K562 (cell line): Measurements from ENCODE around the gene MYH9. TPM values are rescaled to one million over a fixed set of nuclear protein-coding genes. Genes with fewer than 3 reads are reported as not detected.

Experiments
- ATAC-seq: fragments of 200-7000 bp; cut with Tn5 transposase; 3 replicates; pipeline ENCODE4 v1.9.1; 2020; ENCODE audit warnings: moderate library complexity
- BruUV-seq: library from RNA; stranded (reverse); fragments of 400-500 nt; replicated peaks from 2 replicates; lab custom pipeline; 2021; lab: Mats Ljungman, UMichigan
- CTCF ChIA-PET: fragments of 300-600 bp; formaldehyde crosslinking; extraction: SDS; loops from one replicate; lab custom pipeline; 2021; ENCODE audit warnings: low intra/inter-chr PET ratio; lab: Yijun Ruan, JAX
- POLR2A ChIA-PET: fragments of 300-600, 350-650 bp; sonication (Branson Sonifier 250); formaldehyde crosslinking; extraction: SDS; loops from one replicate; lab custom pipeline; 2021; ENCODE audit warnings: antibody characterized with exemption, inconsistent platforms; lab: Yijun Ruan, JAX
- DNase-seq, 4 experiments: peaks; one replicate each; pipeline versions ENCODE4 v3.0.0 to v3.0.0-alpha.2; 2011 to 2018; ENCODE audit warnings: low spot score in 3 of 4, mixed read lengths in 3 of 4; ENCODE audit errors: extremely low read depth in 1 of 4
- FAIRE-seq: peaks from 2 replicates; lab custom pipeline; 2011; peaks lifted over from hg19 to GRCh38; lab: Jason Lieb, UNC
- H2AFZ ChIP-seq: 2 replicates; pipeline ENCODE4 v1.6.0; 2011; ENCODE audit warnings: low read depth, low read length, control low read depth, inconsistent platforms
- H3K27ac ChIP-seq: fragments of 200-600 bp; 3 replicates; pipeline ENCODE4 v1.8.0; 2011; ENCODE audit warnings: low read depth, mild to moderate bottlenecking, control low read depth, inconsistent platforms, low read length, moderate library complexity, mixed read lengths; ENCODE audit errors: extremely low read depth
- H3K27me3 ChIP-seq, 2 experiments: fragments of 300-600 bp in 1 of 2; 2 replicates in 1 of 2; 3 replicates in 1 of 2; pipeline versions ENCODE4 v1.6.0 to v1.8.0; 2011; ENCODE audit warnings: inconsistent platforms in 2 of 2, low read length in 2 of 2, mild to moderate bottlenecking in 1 of 2, mixed read lengths in 1 of 2, moderate library complexity in 1 of 2; ENCODE audit not compliant: control insufficient read depth in 2 of 2, insufficient read depth in 2 of 2
- H3K36me3 ChIP-seq: fragments of 300-600 bp; 3 replicates; pipeline ENCODE4 v1.8.0; 2011; ENCODE audit warnings: mild to moderate bottlenecking, low read length, inconsistent platforms; ENCODE audit not compliant: control insufficient read depth, insufficient read depth
- H3K4me1 ChIP-seq, 2 experiments: fragments of 200-600 bp in 1 of 2; replicated peaks in 1 of 2; 2 replicates in 1 of 2; 3 replicates in 1 of 2; pipeline versions ENCODE4 v1.5.1 to v1.8.0; 2011; ENCODE audit warnings: inconsistent platforms in 2 of 2, low read length in 2 of 2, mild to moderate bottlenecking in 1 of 2, mixed read lengths in 1 of 2, moderate library complexity in 1 of 2; ENCODE audit not compliant: control insufficient read depth in 2 of 2, insufficient read depth in 2 of 2
- H3K4me2 ChIP-seq: 2 replicates; pipeline ENCODE4 v1.6.1; 2011; ENCODE audit warnings: low read length, control low read depth, inconsistent platforms, mixed read lengths; ENCODE audit not compliant: insufficient read depth
- H3K4me3 ChIP-seq: fragments of 200-600 bp; sonication (generic), shearing (Covaris generic); 2 replicates; pipeline ENCODE4 v1.5.1; 2016; ENCODE audit warnings: control low read depth, inconsistent platforms
- H3K79me2 ChIP-seq: fragments of 200-600 bp; 3 replicates; pipeline ENCODE4 v1.8.0; 2011; ENCODE audit warnings: low read length, inconsistent platforms; ENCODE audit not compliant: control insufficient read depth, insufficient read depth
- H3K9ac ChIP-seq, 2 experiments: 2 replicates each; pipeline versions ENCODE4 v1.6.0 to v1.6.1; 2011; ENCODE audit warnings: low read depth in 2 of 2, low read length in 2 of 2, control low read depth in 1 of 2, inconsistent platforms in 1 of 2, mild to moderate bottlenecking in 1 of 2, mixed read lengths in 1 of 2; ENCODE audit not compliant: insufficient read depth in 1 of 2
- H3K9me1 ChIP-seq: one replicate; pipeline ENCODE4 v1.6.0; 2011; ENCODE audit warnings: inconsistent platforms, mild to moderate bottlenecking, low read length, moderate library complexity; ENCODE audit not compliant: control insufficient read depth, insufficient read depth
- H3K9me3 ChIP-seq: replicated peaks from 2 replicates; pipeline ENCODE4 v1.5.1; 2011; ENCODE audit warnings: low read depth, low read length, inconsistent platforms; ENCODE audit not compliant: control insufficient read depth, insufficient read depth
- H4K20me1 ChIP-seq: replicated peaks from 2 replicates; pipeline ENCODE4 v1.6.1; 2011; ENCODE audit warnings: low read length, inconsistent platforms, mixed read lengths; ENCODE audit not compliant: control insufficient read depth, insufficient read depth
- ADNP ChIP-seq: fragments of 200-800 bp; sonication (Bioruptor generic); IDR thresholded peaks from 2 replicates; pipeline ENCODE4 v1.6.1; 2016; ENCODE audit warnings: missing genetic modification characterization, missing compliant biosample characterization
- ARHGAP35 ChIP-seq: fragments of 450-650 bp; IDR thresholded peaks from 2 replicates; pipeline ENCODE4 v1.6.1; 2018; ENCODE audit not compliant: partially characterized antibody
- CAMTA2 ChIP-seq: fragments of 250-450 bp; sonication (Bioruptor Pico); conservative IDR thresholded peaks from 2 replicates; pipeline ENCODE4 v1.5.1; 2022
- CBX2 ChIP-seq: fragments of 200-600 bp; sonication (generic); IDR thresholded peaks from one replicate; pipeline ENCODE4 v1.6.1; 2012; ENCODE audit warnings: mild to moderate bottlenecking, low read length, inconsistent platforms; ENCODE audit not compliant: insufficient read depth, poor library complexity, severe bottlenecking
- KLF10 ChIP-seq: fragments of 250-450 bp; sonication (Bioruptor Pico); IDR thresholded peaks from 2 replicates; pipeline ENCODE4 v1.6.1; 2021; ENCODE audit warnings: matching md5 sums
- MTF1 ChIP-seq: fragments of 250-450 bp; sonication (Bioruptor Pico); IDR thresholded peaks from 2 replicates; pipeline ENCODE4 v1.9.0; 2021; ENCODE audit warnings: moderate library complexity, mild to moderate bottlenecking, inconsistent platforms, borderline replicate concordance
- MYNN ChIP-seq, 2 experiments: sonication (generic); formaldehyde crosslinking in 1 of 2; IDR thresholded peaks; 2 replicates each; pipeline versions ENCODE4 v1.5.0 to v1.6.1; 2016 to 2020; ENCODE audit warnings: antibody characterized with exemption in 1 of 2, missing genetic modification reagents in 1 of 2
- NFE2L1 ChIP-seq: fragments of 450-650 bp; IDR thresholded peaks from 2 replicates; pipeline ENCODE4 v1.6.1; 2016; ENCODE audit warnings: missing genetic modification characterization, low read depth, mild to moderate bottlenecking, missing compliant biosample characterization, moderate library complexity, borderline replicate concordance
- NONO ChIP-seq, 2 experiments: fragments of 200-400 bp in 1 of 2; fragments of 450-650 bp in 1 of 2; formaldehyde crosslinking in 1 of 2; IDR thresholded peaks; 2 replicates each; pipeline ENCODE4 v1.6.1; 2017; ENCODE audit warnings: low read depth in 2 of 2, mild to moderate bottlenecking in 2 of 2, moderate library complexity in 2 of 2, low read length in 1 of 2
- POLR2G ChIP-seq: fragments of 200-400 bp; formaldehyde crosslinking; IDR thresholded peaks from 2 replicates; pipeline ENCODE4 v1.6.1; 2017; ENCODE audit warnings: low read depth, mild to moderate bottlenecking, antibody characterized with exemption, low read length, moderate library complexity
- SRSF9 ChIP-seq: fragments of 200-400 bp; formaldehyde crosslinking; IDR thresholded peaks from 2 replicates; pipeline ENCODE4 v1.6.1; 2017; ENCODE audit warnings: low read depth, low read length, borderline replicate concordance
- XRCC3 ChIP-seq: fragments of 450-650 bp; IDR thresholded peaks from 2 replicates; pipeline ENCODE4 v1.6.1; 2017; ENCODE audit warnings: mild to moderate bottlenecking, moderate library complexity
- ZNF232 ChIP-seq: sonication (generic); formaldehyde crosslinking; IDR thresholded peaks from 2 replicates; pipeline ENCODE4 v1.8.0; 2022; ENCODE audit warnings: mild to moderate bottlenecking, missing genetic modification reagents
- ZNF384 ChIP-seq: IDR thresholded peaks from 2 replicates; pipeline ENCODE4 v1.6.1; 2012; ENCODE audit warnings: low read depth, low read length, improper control_type of control experiment
- WGBS: fragments of 100-300 bp; shearing (Covaris generic); methylation state at CpG from one replicate; pipeline ENCODE4 v1.1.6; 2016; ENCODE audit warnings: low coverage, mixed read lengths; ENCODE audit not compliant: insufficient coverage; ENCODE audit errors: missing lambda C conversion rate; 5-methylcytosine and 5-hydroxymethylcytosine counted together
- in situ Hi-C: fragments of 300-500 bp; cut with MboI; formaldehyde crosslinking; loops from 4 replicates; pipeline ENCODE4 v1.15.0; 2018; ENCODE audit warnings: inconsistent platforms, mixed read lengths
- intact Hi-C: fragments of 100-400 bp; cut with micrococcal nuclease; formaldehyde crosslinking; loops from 2 replicates; pipeline ENCODE4 v1.14.2; 2022
- polyA plus RNA-seq, 8 experiments: library from polyadenylated mRNA; depleted of rRNA in 4 of 8; stranded (reverse) in 5 of 8; unstranded in 3 of 8; fragments of >200 nt; fragmentation: Nextera tagmentation in 2 of 8; fragmentation: Illumina TruSeq in 1 of 8; extraction: Ambion mirVana in 2 of 8; extraction: Trizol in 1 of 8; gene quantifications; 2 replicates each; pipeline versions ENCODE4 v1.2.1 to v1.2.3, GENCODE V29; 2011 to 2014; ENCODE audit warnings: inconsistent platforms in 1 of 8, missing spikeins in 1 of 8
- total RNA-seq, 7 experiments: library from RNA; depleted of rRNA in 6 of 7; stranded (reverse); fragments of >200 nt in 6 of 7; fragmentation: Illumina TruSeq in 2 of 7; extraction: Trizol in 2 of 7; gene quantifications; 2 replicates each; pipeline versions ENCODE4 v1.2.1 to v1.2.3, GENCODE V29; 2011 to 2021; ENCODE audit warnings: low replicate concordance in 1 of 7
- TF ChIP-seq, protein P1 (sequence below): sonication (generic); formaldehyde crosslinking; IDR thresholded peaks from 2 replicates; pipeline ENCODE4 v1.8.1; 2023; ENCODE audit warnings: mild to moderate bottlenecking, missing genetic modification reagents
- TF ChIP-seq, protein P2 (sequence below), 2 experiments: fragments of 450-650 bp; IDR thresholded peaks; 2 replicates each; pipeline ENCODE4 v1.6.1; 2016
- TF ChIP-seq, protein P3 (sequence below): sonication (generic); formaldehyde crosslinking; IDR thresholded peaks from 2 replicates; pipeline ENCODE4 v1.5.0; 2020; ENCODE audit warnings: missing genetic modification reagents

Gene MYH9
- total and polyA plus RNA-seq, 9 of the 15 experiments (the other 6 are each of a cell fraction or from before 2014, with no cell fraction given), result 0.71 to 111 (median 24.6) TPM

DNA sequence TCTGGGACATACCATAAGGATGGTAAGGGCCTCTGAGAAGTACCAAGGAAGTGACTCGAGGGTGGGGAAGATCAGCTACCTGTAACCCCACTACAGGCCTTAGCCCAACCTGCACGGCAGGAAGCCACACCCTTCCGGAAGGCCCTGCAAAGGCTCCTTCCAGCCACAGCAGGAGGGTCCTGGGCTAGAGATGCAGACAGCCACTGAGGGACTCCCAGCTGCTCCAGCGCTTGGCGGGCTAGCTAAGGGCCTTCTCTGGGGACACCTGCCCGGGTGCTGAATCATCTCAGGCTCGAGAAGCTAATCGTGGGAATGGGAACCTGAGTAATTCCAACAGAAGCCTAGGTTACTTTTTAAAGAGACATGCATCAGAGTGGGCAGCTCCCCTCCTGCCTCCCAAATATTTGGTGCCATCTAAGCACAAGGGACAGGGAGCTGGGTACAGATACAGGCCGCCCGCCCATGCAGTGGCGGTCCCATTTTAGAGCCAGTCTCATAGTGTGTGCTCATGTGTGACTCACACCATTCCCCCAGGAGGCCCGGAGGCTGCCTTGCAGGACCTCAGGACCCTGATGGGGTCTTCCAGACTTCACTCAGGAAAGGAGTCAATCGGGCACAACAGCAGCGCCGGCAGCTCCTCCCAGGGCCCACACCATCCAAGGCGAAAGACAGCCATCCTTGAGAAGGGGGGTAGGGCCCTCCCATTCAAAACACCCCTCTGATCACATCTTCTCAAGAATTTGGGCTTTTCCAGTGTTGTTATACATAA, 8.0 kb downstream of the MYH9 start:
- Histone ChIP-seq H4K20me1 (peaks cover 18% of the 10 kb centered on the region; the same call in 1 of the 2 replicates), H2AFZ (no peak overlapping the region), H3K4me1 (peaks cover 3 to 8% of the 10 kb centered on the region in 2 experiments; a peak in 4 of 5 replicates), H3K4me3 (no peak overlapping the region), H3K9ac (no peak overlapping the region), H3K36me3 (peaks cover 20% of the 10 kb centered on the region; the same call in 2 of the 3 replicates), H3K4me2 (no peak overlapping the region), H3K27ac (no peak overlapping the region), H3K27me3 (no peaks in the 10 kb centered on the region), H3K9me1 (peaks cover 3% of the 10 kb centered on the region), H3K9me3 (no peaks in the 10 kb centered on the region), H3K79me2 (peaks cover 71% of the 10 kb centered on the region)
- BruUV-seq, result no TSS peak
- intact Hi-C loops (loop anchor here (10.0 kb wide), 1 partner anchor 75 kb away; no protein-coding TSS in a partner anchor), in situ Hi-C loops (no loop called here)
- no peak for DNase-seq
- ChIA-PET POLR2A (interaction anchor here (0.7 to 0.8 kb wide), 3 partner anchors 18 to 88 kb away, joined by 3 to 5 read pairs (median 3); no protein-coding TSS in a partner anchor), CTCF (no interaction called here)
- WGBS, result 77% methylated on average over 13 of the region's 16 CpGs
- ATAC-seq, result peak; percentile 44; the same call in 1 of the 3 replicates
- no peak for FAIRE-seq
- no peak for TF ChIP-seq XRCC3
- no peak for TF ChIP-seq MYNN (IDR thresholded peaks at IDR 0.05)
- TF ChIP-seq MYNN (CRISPR knock-in tag; IDR thresholded peaks at IDR 0.05), result no peak
- no peak for TF ChIP-seq KLF10 (CRISPR knock-in tag)
- TF ChIP-seq CAMTA2 (CRISPR knock-in tag), result no peak
- no peak for TF ChIP-seq SRSF9
- no peak for TF ChIP-seq NFE2L1 (tag)
- no peak for TF ChIP-seq ZNF232
- no peak for TF ChIP-seq ADNP (tag)
- TF ChIP-seq, protein P1, sequence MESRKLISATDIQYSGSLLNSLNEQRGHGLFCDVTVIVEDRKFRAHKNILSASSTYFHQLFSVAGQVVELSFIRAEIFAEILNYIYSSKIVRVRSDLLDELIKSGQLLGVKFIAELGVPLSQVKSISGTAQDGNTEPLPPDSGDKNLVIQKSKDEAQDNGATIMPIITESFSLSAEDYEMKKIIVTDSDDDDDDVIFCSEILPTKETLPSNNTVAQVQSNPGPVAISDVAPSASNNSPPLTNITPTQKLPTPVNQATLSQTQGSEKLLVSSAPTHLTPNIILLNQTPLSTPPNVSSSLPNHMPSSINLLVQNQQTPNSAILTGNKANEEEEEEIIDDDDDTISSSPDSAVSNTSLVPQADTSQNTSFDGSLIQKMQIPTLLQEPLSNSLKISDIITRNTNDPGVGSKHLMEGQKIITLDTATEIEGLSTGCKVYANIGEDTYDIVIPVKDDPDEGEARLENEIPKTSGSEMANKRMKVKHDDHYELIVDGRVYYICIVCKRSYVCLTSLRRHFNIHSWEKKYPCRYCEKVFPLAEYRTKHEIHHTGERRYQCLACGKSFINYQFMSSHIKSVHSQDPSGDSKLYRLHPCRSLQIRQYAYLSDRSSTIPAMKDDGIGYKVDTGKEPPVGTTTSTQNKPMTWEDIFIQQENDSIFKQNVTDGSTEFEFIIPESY (CRISPR knock-in tag), result peak; percentile 72
- TF ChIP-seq POLR2G, result peak; percentile 38; the same call in 1 of the 2 replicates
- no peak for TF ChIP-seq ZNF384
- no peak for TF ChIP-seq NONO (IDR thresholded peaks at IDR 0.05; ENCODE audit: low read depth in 2 of 2, low read length in 1 of 2)
- TF ChIP-seq MTF1, result no peak
- TF ChIP-seq, protein P2, sequence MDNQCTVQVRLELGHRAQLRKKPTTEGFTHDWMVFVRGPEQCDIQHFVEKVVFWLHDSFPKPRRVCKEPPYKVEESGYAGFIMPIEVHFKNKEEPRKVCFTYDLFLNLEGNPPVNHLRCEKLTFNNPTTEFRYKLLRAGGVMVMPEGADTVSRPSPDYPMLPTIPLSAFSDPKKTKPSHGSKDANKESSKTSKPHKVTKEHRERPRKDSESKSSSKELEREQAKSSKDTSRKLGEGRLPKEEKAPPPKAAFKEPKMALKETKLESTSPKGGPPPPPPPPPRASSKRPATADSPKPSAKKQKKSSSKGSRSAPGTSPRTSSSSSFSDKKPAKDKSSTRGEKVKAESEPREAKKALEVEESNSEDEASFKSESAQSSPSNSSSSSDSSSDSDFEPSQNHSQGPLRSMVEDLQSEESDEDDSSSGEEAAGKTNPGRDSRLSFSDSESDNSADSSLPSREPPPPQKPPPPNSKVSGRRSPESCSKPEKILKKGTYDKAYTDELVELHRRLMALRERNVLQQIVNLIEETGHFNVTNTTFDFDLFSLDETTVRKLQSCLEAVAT (IDR thresholded peaks at IDR 0.05), result no peak
- TF ChIP-seq ARHGAP35, result no peak
- TF ChIP-seq CBX2, result no peak
- TF ChIP-seq, protein P3, sequence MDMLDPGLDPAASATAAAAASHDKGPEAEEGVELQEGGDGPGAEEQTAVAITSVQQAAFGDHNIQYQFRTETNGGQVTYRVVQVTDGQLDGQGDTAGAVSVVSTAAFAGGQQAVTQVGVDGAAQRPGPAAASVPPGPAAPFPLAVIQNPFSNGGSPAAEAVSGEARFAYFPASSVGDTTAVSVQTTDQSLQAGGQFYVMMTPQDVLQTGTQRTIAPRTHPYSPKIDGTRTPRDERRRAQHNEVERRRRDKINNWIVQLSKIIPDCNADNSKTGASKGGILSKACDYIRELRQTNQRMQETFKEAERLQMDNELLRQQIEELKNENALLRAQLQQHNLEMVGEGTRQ, result no peak
